Measurements from ENCODE around the gene SIAH1. TPM values are rescaled to one million over a fixed set of nuclear protein-coding genes. Genes with fewer than 3 reads are reported as not detected.

The SIAH1 gene
- total RNA-seq, 1 donor from 2014 or later: 24.4 TPM

DNA sequence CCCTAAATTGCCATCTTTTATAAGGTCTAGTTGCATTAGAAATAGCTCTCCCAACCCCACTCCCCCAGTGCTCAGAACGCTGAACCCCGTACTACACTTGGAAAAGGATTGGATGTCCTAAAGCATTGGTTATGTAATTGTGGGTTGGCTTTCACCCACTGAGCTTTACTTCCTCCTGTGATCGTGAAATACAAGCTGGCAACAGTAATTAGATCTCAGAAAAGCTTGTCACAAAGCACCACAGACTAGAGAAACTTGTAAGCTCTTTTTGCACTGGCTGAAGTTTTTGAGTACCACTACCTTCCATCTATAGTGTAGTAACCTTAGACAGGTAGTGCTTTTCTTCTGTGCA is 54.4 kb downstream of the SIAH1 start:
- Histone ChIP-seq H3K4me3 (ENCODE audit: insufficient read depth, low read depth, low read length) (no peak overlapping the region), H3K4me2 (ENCODE audit: low read length) (no peak overlapping the region), H3K79me2 (ENCODE audit: insufficient read depth, low read length) (no peaks in the 10 kb centered on the region), H3K27me3 (ENCODE audit: insufficient read depth, low read length) (no peaks in the 10 kb centered on the region), H3K9ac (ENCODE audit: low read length) (no peak overlapping the region), H3K9me3 (ENCODE audit: insufficient read depth, low read depth, low read length) (no peaks in the 10 kb centered on the region), H2AFZ (ENCODE audit: low read depth, low read length) (no peak overlapping the region), H4K20me1 (ENCODE audit: insufficient read depth, low read length) (peaks cover 11% of the 10 kb centered on the region), H3K27ac (ENCODE audit: low read depth, low read length) (no peak overlapping the region), H3K4me1 (ENCODE audit: insufficient read depth, low read length) (no peaks in the 10 kb centered on the region), H3K36me3 (ENCODE audit: insufficient read depth, low read length) (peaks cover 10% of the 10 kb centered on the region)
- Mint-ChIP-seq H3K4me1 (ENCODE audit: low read depth, unreplicated experiment) (peaks cover 10% of the 10 kb centered on the region), H3K27me3 (ENCODE audit: low read depth, unreplicated experiment) (no peaks in the 10 kb centered on the region), H3K36me3 (ENCODE audit: low read depth, unreplicated experiment) (peaks cover 14% of the 10 kb centered on the region), H3K27ac (ENCODE audit: unreplicated experiment) (no peak overlapping the region), H3K4me3 (ENCODE audit: unreplicated experiment) (no peak overlapping the region), H3K9me3 (ENCODE audit: unreplicated experiment) (no peaks in the 10 kb centered on the region)
- FAIRE-seq (no peak), DNase-seq (ENCODE audit: low read depth) (no peak)
- no peak for TF ChIP-seq EZH2 (IDR thresholded peaks at IDR 0.05; ENCODE audit: insufficient read depth, low read length)
- TF ChIP-seq, protein P1, sequence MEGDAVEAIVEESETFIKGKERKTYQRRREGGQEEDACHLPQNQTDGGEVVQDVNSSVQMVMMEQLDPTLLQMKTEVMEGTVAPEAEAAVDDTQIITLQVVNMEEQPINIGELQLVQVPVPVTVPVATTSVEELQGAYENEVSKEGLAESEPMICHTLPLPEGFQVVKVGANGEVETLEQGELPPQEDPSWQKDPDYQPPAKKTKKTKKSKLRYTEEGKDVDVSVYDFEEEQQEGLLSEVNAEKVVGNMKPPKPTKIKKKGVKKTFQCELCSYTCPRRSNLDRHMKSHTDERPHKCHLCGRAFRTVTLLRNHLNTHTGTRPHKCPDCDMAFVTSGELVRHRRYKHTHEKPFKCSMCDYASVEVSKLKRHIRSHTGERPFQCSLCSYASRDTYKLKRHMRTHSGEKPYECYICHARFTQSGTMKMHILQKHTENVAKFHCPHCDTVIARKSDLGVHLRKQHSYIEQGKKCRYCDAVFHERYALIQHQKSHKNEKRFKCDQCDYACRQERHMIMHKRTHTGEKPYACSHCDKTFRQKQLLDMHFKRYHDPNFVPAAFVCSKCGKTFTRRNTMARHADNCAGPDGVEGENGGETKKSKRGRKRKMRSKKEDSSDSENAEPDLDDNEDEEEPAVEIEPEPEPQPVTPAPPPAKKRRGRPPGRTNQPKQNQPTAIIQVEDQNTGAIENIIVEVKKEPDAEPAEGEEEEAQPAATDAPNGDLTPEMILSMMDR (IDR thresholded peaks at IDR 0.05; ENCODE audit: insufficient read depth, low read depth, low read length): no peak

DNA sequence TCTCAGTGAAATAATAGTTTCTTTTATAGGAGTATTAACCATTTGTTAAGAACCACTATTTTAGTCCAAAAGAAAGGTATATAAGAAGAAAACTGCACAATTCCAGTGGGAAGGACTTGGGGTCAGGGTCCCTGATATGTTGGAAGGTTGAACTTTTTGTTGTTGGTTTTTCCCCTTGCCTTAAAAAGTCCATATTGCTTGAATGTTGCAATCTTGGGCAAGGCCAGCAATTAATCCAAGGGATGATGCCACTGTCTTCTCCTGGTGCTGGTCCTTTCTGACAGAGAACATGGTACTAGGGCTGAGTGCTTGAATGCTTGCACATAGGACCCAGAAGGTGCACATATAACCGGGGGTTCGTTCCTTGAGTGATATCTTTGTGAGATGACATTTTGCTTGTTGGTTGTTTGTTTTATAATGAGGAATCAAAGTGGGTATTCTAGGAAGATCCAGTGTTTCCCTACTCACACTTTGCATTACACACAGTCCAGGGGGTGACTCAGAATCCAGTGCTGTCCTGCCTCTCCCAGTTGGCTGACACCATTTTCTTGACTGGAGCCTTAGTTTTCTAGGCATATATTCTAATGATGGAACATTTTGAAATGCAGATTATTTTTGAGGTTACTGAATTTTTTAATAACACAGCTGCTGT is 54.9 kb downstream of the SIAH1 start:
- no peaks in the 10 kb centered on the region for H3K27me3 Mint-ChIP-seq (ENCODE audit: low read depth, unreplicated experiment)
- TF ChIP-seq, protein P1 (IDR thresholded peaks at IDR 0.05; ENCODE audit: insufficient read depth, low read depth, low read length): no peak
- no peak for TF ChIP-seq EZH2 (IDR thresholded peaks at IDR 0.05; ENCODE audit: insufficient read depth, low read length)
- Histone ChIP-seq H3K9ac (ENCODE audit: low read length) (no peak overlapping the region), H3K36me3 (ENCODE audit: insufficient read depth, low read length) (peaks cover 10% of the 10 kb centered on the region), H3K79me2 (ENCODE audit: insufficient read depth, low read length) (no peaks in the 10 kb centered on the region), H3K4me3 (ENCODE audit: insufficient read depth, low read depth, low read length) (no peak overlapping the region), H3K9me3 (ENCODE audit: insufficient read depth, low read depth, low read length) (no peaks in the 10 kb centered on the region), H3K4me2 (ENCODE audit: low read length) (no peak overlapping the region), H2AFZ (ENCODE audit: low read depth, low read length) (no peak overlapping the region), H4K20me1 (ENCODE audit: insufficient read depth, low read length) (peaks cover 15% of the 10 kb centered on the region), H3K27ac (ENCODE audit: low read depth, low read length) (no peak overlapping the region), H3K27me3 (ENCODE audit: insufficient read depth, low read length) (no peaks in the 10 kb centered on the region), H3K4me1 (ENCODE audit: insufficient read depth, low read length) (no peaks in the 10 kb centered on the region)
- no peak for FAIRE-seq
- H3K36me3 Mint-ChIP-seq (ENCODE audit: low read depth, unreplicated experiment): peaks cover 10% of the 10 kb centered on the region
- H3K4me3 Mint-ChIP-seq (ENCODE audit: unreplicated experiment): no peak overlapping the region
- H3K27ac Mint-ChIP-seq (ENCODE audit: unreplicated experiment): peak overlapping the region; percentile 1
- no peaks in the 10 kb centered on the region for H3K9me3 Mint-ChIP-seq (ENCODE audit: unreplicated experiment)
- peaks cover 6% of the 10 kb centered on the region for H3K4me1 Mint-ChIP-seq (ENCODE audit: low read depth, unreplicated experiment)
- DNase-seq (ENCODE audit: low read depth): no peak

DNA sequence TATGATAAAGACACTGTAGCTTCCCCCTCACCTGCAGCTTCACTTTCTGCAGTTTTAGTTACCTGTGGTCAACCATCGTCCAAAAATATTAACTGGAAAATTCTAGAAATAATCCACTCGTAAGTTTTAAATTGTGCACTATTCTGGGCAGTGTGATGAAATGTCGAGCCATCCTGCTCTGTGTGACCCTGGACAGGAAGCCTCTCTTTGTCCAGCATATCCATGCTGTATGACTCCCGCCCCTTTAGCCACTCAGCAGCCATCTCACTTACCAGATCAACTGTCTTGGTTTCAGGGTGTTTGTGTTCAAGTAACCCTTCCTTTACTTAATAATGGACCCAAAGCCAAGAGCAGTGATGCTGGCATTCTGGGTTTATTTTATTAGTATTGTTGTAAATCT is 56.1 kb downstream of the SIAH1 start:
- FAIRE-seq (no peak), DNase-seq (ENCODE audit: low read depth) (no peak)
- Mint-ChIP-seq H3K4me1 (ENCODE audit: low read depth, unreplicated experiment) (peaks cover 6% of the 10 kb centered on the region), H3K27me3 (ENCODE audit: low read depth, unreplicated experiment) (no peaks in the 10 kb centered on the region), H3K9me3 (ENCODE audit: unreplicated experiment) (no peaks in the 10 kb centered on the region), H3K27ac (ENCODE audit: unreplicated experiment) (no peak overlapping the region), H3K4me3 (ENCODE audit: unreplicated experiment) (no peak overlapping the region), H3K36me3 (ENCODE audit: low read depth, unreplicated experiment) (peaks cover 5% of the 10 kb centered on the region)
- Histone ChIP-seq H3K9me3 (ENCODE audit: insufficient read depth, low read depth, low read length) (no peaks in the 10 kb centered on the region), H3K4me2 (ENCODE audit: low read length) (no peak overlapping the region), H3K4me3 (ENCODE audit: insufficient read depth, low read depth, low read length) (no peak overlapping the region), H3K9ac (ENCODE audit: low read length) (no peak overlapping the region), H3K4me1 (ENCODE audit: insufficient read depth, low read length) (no peaks in the 10 kb centered on the region), H4K20me1 (ENCODE audit: insufficient read depth, low read length) (peaks cover 15% of the 10 kb centered on the region), H3K27me3 (ENCODE audit: insufficient read depth, low read length) (no peaks in the 10 kb centered on the region), H2AFZ (ENCODE audit: low read depth, low read length) (no peak overlapping the region), H3K36me3 (ENCODE audit: insufficient read depth, low read length) (peaks cover 3% of the 10 kb centered on the region), H3K27ac (ENCODE audit: low read depth, low read length) (no peak overlapping the region), H3K79me2 (ENCODE audit: insufficient read depth, low read length) (no peaks in the 10 kb centered on the region)
- TF ChIP-seq EZH2 (IDR thresholded peaks at IDR 0.05; ENCODE audit: insufficient read depth, low read length): no peak
- TF ChIP-seq, protein P1 (IDR thresholded peaks at IDR 0.05; ENCODE audit: insufficient read depth, low read depth, low read length): no peak
